ENCODE measurements around the gene HOXA10.

DNA sequence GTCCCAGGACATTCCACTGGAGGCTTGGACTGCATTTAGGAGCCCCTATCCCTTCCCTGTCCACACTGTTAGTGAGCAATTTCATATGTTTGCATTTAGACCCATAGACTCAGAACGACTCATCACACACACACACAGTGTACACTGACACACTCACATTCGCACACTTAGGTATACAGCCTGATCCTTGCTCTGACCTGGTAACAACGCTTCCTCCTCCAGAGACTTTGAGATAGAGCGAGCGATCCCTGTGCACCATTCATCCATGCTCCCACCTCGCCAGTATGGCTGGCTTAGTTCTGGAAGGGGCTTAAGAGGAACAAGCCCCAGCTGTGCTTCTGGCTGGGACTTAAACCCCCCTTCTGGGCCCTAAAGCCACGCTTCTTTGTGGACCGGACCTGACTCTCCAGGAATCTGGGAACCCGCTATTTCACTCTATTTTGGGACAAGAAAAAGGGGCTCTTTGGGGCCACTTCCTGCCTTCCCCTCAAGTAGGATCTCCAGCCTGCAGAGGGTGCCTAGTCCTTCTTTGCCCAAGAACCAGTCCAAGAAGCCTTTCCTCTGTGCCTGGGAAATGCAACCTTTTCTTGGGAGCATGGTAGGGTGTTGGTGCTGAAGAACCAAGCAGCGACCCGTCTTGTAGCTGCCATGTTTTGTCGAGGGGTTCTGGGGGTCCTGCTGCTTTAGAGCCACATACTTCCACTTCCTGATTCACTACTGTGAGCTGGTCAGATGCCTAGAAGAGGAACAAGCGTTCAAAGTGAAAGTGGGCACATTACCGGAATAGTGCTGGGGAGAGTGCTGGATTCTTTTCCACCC, 26.9 kb upstream of the HOXA10 start:
- TF ChIP-seq POLR2A (IDR thresholded peaks at IDR 0.05): no peak
- TF ChIP-seq, protein P1, sequence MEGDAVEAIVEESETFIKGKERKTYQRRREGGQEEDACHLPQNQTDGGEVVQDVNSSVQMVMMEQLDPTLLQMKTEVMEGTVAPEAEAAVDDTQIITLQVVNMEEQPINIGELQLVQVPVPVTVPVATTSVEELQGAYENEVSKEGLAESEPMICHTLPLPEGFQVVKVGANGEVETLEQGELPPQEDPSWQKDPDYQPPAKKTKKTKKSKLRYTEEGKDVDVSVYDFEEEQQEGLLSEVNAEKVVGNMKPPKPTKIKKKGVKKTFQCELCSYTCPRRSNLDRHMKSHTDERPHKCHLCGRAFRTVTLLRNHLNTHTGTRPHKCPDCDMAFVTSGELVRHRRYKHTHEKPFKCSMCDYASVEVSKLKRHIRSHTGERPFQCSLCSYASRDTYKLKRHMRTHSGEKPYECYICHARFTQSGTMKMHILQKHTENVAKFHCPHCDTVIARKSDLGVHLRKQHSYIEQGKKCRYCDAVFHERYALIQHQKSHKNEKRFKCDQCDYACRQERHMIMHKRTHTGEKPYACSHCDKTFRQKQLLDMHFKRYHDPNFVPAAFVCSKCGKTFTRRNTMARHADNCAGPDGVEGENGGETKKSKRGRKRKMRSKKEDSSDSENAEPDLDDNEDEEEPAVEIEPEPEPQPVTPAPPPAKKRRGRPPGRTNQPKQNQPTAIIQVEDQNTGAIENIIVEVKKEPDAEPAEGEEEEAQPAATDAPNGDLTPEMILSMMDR (IDR thresholded peaks at IDR 0.05): no peak

All from thyroid gland (tissue), 4 donors.